GM12878 (cell line): ENCODE data around the gene CAPN2. TPM values are rescaled to one million over a fixed set of nuclear protein-coding genes. Genes with fewer than 3 reads are reported as not detected.

Source experiments
- ATAC-seq: fragments of 200-7000 bp; cut with Tn5 transposase; 3 replicates; pipeline ENCODE4 v1.9.1; 2020; ENCODE audit warnings: mild to moderate bottlenecking, moderate library complexity
- BruUV-seq: library from RNA; stranded (reverse); fragments of 400-500 nt; replicated peaks from 2 replicates; lab custom pipeline; 2021; lab: Mats Ljungman, UMichigan
- CTCF ChIA-PET: fragments of 300-600 bp; sonication (Branson Sonifier 250); formaldehyde crosslinking; extraction: SDS; loops from one replicate; lab custom pipeline; 2021; ENCODE audit warnings: inconsistent platforms; lab: Yijun Ruan, JAX
- POLR2A ChIA-PET: fragments of 350-600 bp; formaldehyde crosslinking; extraction: SDS; loops from one replicate; lab custom pipeline; 2021; ENCODE audit warnings: inconsistent platforms; lab: Charles Lee
- RAD21 ChIA-PET: fragments of 300-600 bp; sonication (Branson Sonifier 250); formaldehyde crosslinking; loops from one replicate; lab custom pipeline; 2023; ENCODE audit warnings: antibody characterized with exemption; ENCODE audit not compliant: unreplicated experiment; lab: Charles Lee
- SMC1A ChIA-PET: fragments of 300-600 bp; sonication (Branson Sonifier 250); formaldehyde crosslinking; loops from one replicate; lab custom pipeline; 2023; ENCODE audit not compliant: unreplicated experiment, uncharacterized antibody; lab: Charles Lee
- DNase-seq: peaks from one replicate; pipeline ENCODE4 v3.0.0-alpha.2; 2011; ENCODE audit warnings: low read depth, low spot score
- FAIRE-seq: peaks from 3 replicates; lab custom pipeline; 2011; peaks lifted over from hg19 to GRCh38; lab: Jason Lieb, UNC
- H2AFZ ChIP-seq: 2 replicates; pipeline ENCODE4 v1.6.0; 2011; ENCODE audit warnings: low read depth, low read length, control low read depth; ENCODE audit not compliant: control insufficient read depth
- H3K27ac ChIP-seq: 2 replicates; pipeline ENCODE4 v1.5.1; 2011; ENCODE audit warnings: control low read depth; ENCODE audit not compliant: control insufficient read depth, insufficient read depth
- H3K27me3 ChIP-seq, 2 experiments: replicated peaks in 1 of 2; 2 replicates each; pipeline versions ENCODE4 v1.6.0 to v1.6.1; 2011; ENCODE audit warnings: low read length in 1 of 2; ENCODE audit not compliant: control insufficient read depth in 2 of 2, insufficient read depth in 2 of 2
- H3K36me3 ChIP-seq, 2 experiments: 2 replicates each; pipeline ENCODE4 v1.5.1; 2011; ENCODE audit warnings: low read length in 1 of 2; ENCODE audit not compliant: control insufficient read depth in 2 of 2, insufficient read depth in 2 of 2
- H3K4me1 ChIP-seq: 2 replicates; pipeline ENCODE4 v1.6.1; 2011; ENCODE audit warnings: mild to moderate bottlenecking, low read length, moderate library complexity, mixed read lengths; ENCODE audit not compliant: control insufficient read depth, insufficient read depth
- H3K4me2 ChIP-seq: 2 replicates; pipeline ENCODE4 v1.6.0; 2011; ENCODE audit warnings: control low read depth; ENCODE audit not compliant: control insufficient read depth, insufficient read depth
- H3K4me3 ChIP-seq: fragments of 200-600 bp; sonication (generic); 2 replicates; pipeline ENCODE4 v1.5.1; 2016
- H3K79me2 ChIP-seq: 2 replicates; pipeline ENCODE4 v1.6.0; 2011; ENCODE audit warnings: low read length; ENCODE audit not compliant: control insufficient read depth, insufficient read depth
- H3K9ac ChIP-seq: 2 replicates; pipeline ENCODE4 v1.8.0; 2011; ENCODE audit warnings: low read length, control low read depth, mixed read lengths; ENCODE audit not compliant: control insufficient read depth, insufficient read depth
- H3K9me3 ChIP-seq: replicated peaks from 3 replicates; pipeline ENCODE4 v1.5.1; 2011; ENCODE audit warnings: mild to moderate bottlenecking, low read length; ENCODE audit not compliant: control insufficient read depth, insufficient read depth
- H4K20me1 ChIP-seq: 2 replicates; pipeline ENCODE4 v1.6.0; 2011; ENCODE audit not compliant: control insufficient read depth, insufficient read depth
- BRCA1 ChIP-seq: IDR thresholded peaks from 2 replicates; pipeline ENCODE4 v1.6.1; 2011; ENCODE audit warnings: low read depth, low read length, improper control_type of control experiment
- CEBPB ChIP-seq, 2 experiments: fragments of 150-350 bp in 1 of 2; IDR thresholded peaks; 2 replicates each; pipeline ENCODE4 v1.6.1; 2012 to 2014; ENCODE audit warnings: low read depth in 2 of 2, low read length in 2 of 2, borderline replicate concordance in 1 of 2, inconsistent platforms in 1 of 2
- JUNB ChIP-seq: IDR thresholded peaks from 2 replicates; pipeline ENCODE4 v1.6.1; 2016; ENCODE audit warnings: antibody characterized with exemption, mild to moderate bottlenecking
- KAT2A ChIP-seq: conservative IDR thresholded peaks from 2 replicates; pipeline ENCODE4 v1.6.1; 2011; ENCODE audit warnings: low read depth, low read length; ENCODE audit not compliant: control insufficient read depth
- LARP7 ChIP-seq: fragments of 450-650 bp; IDR thresholded peaks from 2 replicates; pipeline ENCODE4 v1.6.1; 2017; ENCODE audit warnings: mild to moderate bottlenecking
- RCOR1 ChIP-seq: conservative IDR thresholded peaks from 2 replicates; pipeline ENCODE4 v1.6.1; 2012; ENCODE audit warnings: low read depth, low read length, improper control_type of control experiment
- RFX5 ChIP-seq: IDR thresholded peaks from 2 replicates; pipeline ENCODE4 v1.6.1; 2011; ENCODE audit warnings: low read depth, low read length, improper control_type of control experiment
- SUZ12 ChIP-seq: fragments of 200-600 bp; sonication (generic); IDR thresholded peaks from one replicate; pipeline ENCODE4 v1.6.1; 2018; ENCODE audit warnings: antibody characterized with exemption, mild to moderate bottlenecking; ENCODE audit not compliant: unreplicated experiment
- WGBS: methylation state at CpG from one replicate; pipeline ENCODE4 v1.1.6; 2016; ENCODE audit warnings: low lambda C conversion rate; ENCODE audit not compliant: insufficient replicate concordance, insufficient coverage; ENCODE audit errors: missing lambda C conversion rate; 5-methylcytosine and 5-hydroxymethylcytosine counted together
- in situ Hi-C: fragments of 300-500 bp; cut with MboI; formaldehyde crosslinking; loops from 9 replicates; pipeline ENCODE4 v1.14.3; 2018; ENCODE audit warnings: mixed read lengths
- intact Hi-C: fragments of 100-400 bp; cut with micrococcal nuclease; formaldehyde crosslinking; loops from one replicate; pipeline ENCODE4 v1.14.2; 2022; ENCODE audit not compliant: unreplicated experiment
- polyA plus RNA-seq, 11 experiments: library from polyadenylated mRNA; depleted of rRNA in 4 of 11; unstranded in 6 of 11; stranded (reverse) in 5 of 11; fragments of >200 nt; fragmentation: Nextera tagmentation in 4 of 11; fragmentation: Illumina TruSeq in 1 of 11; extraction: Ambion mirVana in 4 of 11; extraction: Trizol in 1 of 11; gene quantifications; 1 replicate in 1 of 11; 2 replicates in 10 of 11; pipeline versions ENCODE4 v1.2.1 to v1.2.3, GENCODE V29; 2011 to 2016; ENCODE audit warnings: inconsistent platforms in 2 of 11, missing spikeins in 2 of 11, low read depth in 1 of 11
- total RNA-seq, 4 experiments: library from RNA; depleted of rRNA in 3 of 4; stranded (reverse); fragments of >200 nt in 3 of 4; fragmentation: Illumina TruSeq in 1 of 4; extraction: Trizol in 1 of 4; gene quantifications; 2 replicates each; pipeline versions ENCODE4 v1.2.1 to v1.2.3, GENCODE V29; 2013 to 2021

The CAPN2 gene
- total and polyA plus RNA-seq, 10 of the 15 experiments (the other 5 are each of a cell fraction or from before 2014, with no cell fraction given) = 6.0 to 21.4 (median 16.6) TPM

- ChIA-PET CTCF (interaction anchor here (1.2 to 8.4 kb wide), 4 partner anchors 125 to 549 kb away, joined by 6 to 72 read pairs (median 30); no protein-coding TSS in a partner anchor), RAD21 (interaction anchor here (0.8 to 1.7 kb wide), 3 partner anchors 126 to 549 kb away, joined by 3 to 13 read pairs (median 10); no protein-coding TSS in a partner anchor), SMC1A (interaction anchor here (1.3 to 2.8 kb wide), 3 partner anchors 126 to 549 kb away, joined by 4 to 14 read pairs (median 8); no protein-coding TSS in a partner anchor), POLR2A (no interaction called here)
- no peak for DNase-seq
- no peak for TF ChIP-seq JUNB
- TF ChIP-seq KAT2A = no peak
- TF ChIP-seq RFX5 = no peak
- TF ChIP-seq RCOR1 = no peak
- TF ChIP-seq LARP7 = no peak
- no peak for TF ChIP-seq CEBPB (IDR thresholded peaks at IDR 0.05; ENCODE audit: borderline replicate concordance in 1 of 2, low read depth in 2 of 2, low read length in 2 of 2)
- no peak for TF ChIP-seq SUZ12
- TF ChIP-seq BRCA1 = no peak
- ATAC-seq = peak; percentile 17; the same call in 1 of the 3 replicates
- intact Hi-C loops (loop anchor here (5.0 to 10.0 kb wide), 2 partner anchors 440 to 868 kb away; partner anchors contain the start of gene DISP1), in situ Hi-C loops (no loop called here)
- FAIRE-seq = no peak
- no peak overlapping the region for H3K27ac ChIP-seq
- no peaks in the 10 kb centered on the region for H4K20me1 ChIP-seq
- no peaks in the 10 kb centered on the region for H3K36me3 ChIP-seq
- no peaks in the 10 kb centered on the region; a peak in 2 of 4 replicates for H3K27me3 ChIP-seq
- BruUV-seq = no TSS peak
- H3K9me3 ChIP-seq = no peaks in the 10 kb centered on the region
- H2AFZ ChIP-seq = no peak overlapping the region
- H3K4me2 ChIP-seq = no peak overlapping the region
- H3K79me2 ChIP-seq = no peaks in the 10 kb centered on the region
- 24% methylated on average over 3 of the region's 3 CpGs for WGBS
- no peaks in the 10 kb centered on the region for H3K4me1 ChIP-seq
- no peak overlapping the region for H3K4me3 ChIP-seq
- no peak overlapping the region for H3K9ac ChIP-seq
Observed at GRCh38 chr1:223682502-223682901, 29.8 kb upstream of the CAPN2 start.
